ENCODE results near the gene BHLHE40. TPM values are rescaled to one million over a fixed set of nuclear protein-coding genes. Genes with fewer than 3 reads are reported as not detected.

The BHLHE40 gene
- total and polyA plus RNA-seq, 2 of the 8 experiments (the other 6 are each of a cell fraction or from before 2014, with no cell fraction given) = 1.5 to 2.2 TPM

- Histone ChIP-seq H3K4me3 (ENCODE audit: extremely low read depth in 1 of 4, insufficient read depth in 2 of 4, low read depth in 3 of 4, low read length in 4 of 4) (no peak overlapping the region), H3K4ac (replicated peaks; ENCODE audit: insufficient read length, low read depth, low read length) (no peak overlapping the region), H3K79me1 (ENCODE audit: low read depth, low read length) (no peaks in the 10 kb centered on the region), H2AK5ac (ENCODE audit: low read depth, low read length) (no peak overlapping the region), H3K18ac (ENCODE audit: extremely low read depth, low read length) (no peak overlapping the region), H2BK5ac (ENCODE audit: low read depth, low read length) (no peak overlapping the region), H3K79me2 (ENCODE audit: control insufficient read depth in 1 of 2, insufficient read depth in 2 of 2, low read length in 2 of 2) (no peaks in the 10 kb centered on the region), H4K91ac (replicated peaks; ENCODE audit: insufficient read length, low read length) (no peak overlapping the region), H4K5ac (ENCODE audit: insufficient read length, low read depth, low read length) (no peak overlapping the region), H3K4me2 (ENCODE audit: insufficient read depth in 1 of 2, low read depth in 2 of 2, low read length in 2 of 2) (no peak overlapping the region), H2BK15ac (ENCODE audit: low read length) (no peak overlapping the region), H3K9me3 (ENCODE audit: insufficient read depth in 2 of 2, low read depth in 1 of 2, low read length in 1 of 2) (no peaks in the 10 kb centered on the region), H2BK120ac (replicated peaks; ENCODE audit: low read depth, low read length) (no peak overlapping the region), H2BK20ac (ENCODE audit: low read length) (no peak overlapping the region), H3K36me3 (ENCODE audit: control insufficient read depth in 2 of 4, insufficient read depth in 4 of 4, low read length in 3 of 4) (no peaks in the 10 kb centered on the region), H4K8ac (ENCODE audit: extremely low read depth, insufficient read depth, low read length) (no peak overlapping the region), H2AFZ (ENCODE audit: low read length) (no peak overlapping the region), H3K23me2 (ENCODE audit: low read depth, low read length) (no peaks in the 10 kb centered on the region), H3K4me1 (replicated peaks in 1 of 4; ENCODE audit: control insufficient read depth in 3 of 4, insufficient read depth in 4 of 4, low read length in 3 of 4) (peaks cover 0 to 3% (median 1%) of the 10 kb centered on the region in 4 experiments; a peak in 4 of 7 replicates), H3K14ac (ENCODE audit: insufficient read length) (no peak overlapping the region), H4K20me1 (replicated peaks in 1 of 2; ENCODE audit: control insufficient read depth in 1 of 2, insufficient read depth in 2 of 2, low read length in 2 of 2) (no peaks in the 10 kb centered on the region), H3K27me3 (replicated peaks in 1 of 4; ENCODE audit: control insufficient read depth in 3 of 4, extremely low read depth in 1 of 4, insufficient read depth in 3 of 4, low read length in 3 of 4) (no peaks in the 10 kb centered on the region), H2BK12ac (ENCODE audit: low read depth, low read length) (no peak overlapping the region; the same call in 1 of the 2 replicates), H3K9ac (replicated peaks in 1 of 4; ENCODE audit: extremely low read depth in 1 of 4, low read depth in 3 of 4, low read length in 3 of 4) (no peak overlapping the region), H3K27ac (ENCODE audit: low read depth, low read length) (no peak overlapping the region), H3K56ac (replicated peaks; ENCODE audit: insufficient read length, low read depth, low read length) (no peak overlapping the region), H3K23ac (ENCODE audit: insufficient read length) (no peak overlapping the region)
- WGBS, 2 experiments (ENCODE audit: extremely low coverage in 1 of 2, insufficient coverage in 1 of 2, insufficient read length in 1 of 2, insufficient replicate concordance in 2 of 2, low coverage in 1 of 2, low lambda C conversion rate in 2 of 2, missing lambda C conversion rate in 1 of 2) = 86% methylated on average over 15 of the region's 16 CpGs; no CpG with 5 or more reads in 1 of the 2 experiments
- ChIA-PET CTCF (ENCODE audit: partially characterized antibody) (interaction anchor here (1.0 to 2.0 kb wide), 7 partner anchors 10 to 281 kb away, joined by 3 to 9 read pairs (median 4); no protein-coding TSS in a partner anchor), POLR2A (ENCODE audit: partially characterized antibody) (interaction anchor here (1.3 kb wide), 2 partner anchors 9 to 24 kb away, joined by 3 to 4 read pairs; no protein-coding TSS in a partner anchor)
- DNase-seq (ENCODE audit: low read depth in 1 of 2, low spot score in 2 of 2) (no peak), FAIRE-seq (no peak)
- TF ChIP-seq EZH2 (IDR thresholded peaks at IDR 0.05; ENCODE audit: low read depth, low read length, severe bottlenecking) = no peak
- no peak for TF ChIP-seq NANOG (IDR thresholded peaks at IDR 0.05; ENCODE audit: insufficient read depth, low read depth, low read length, poor library complexity, severe bottlenecking)
- no peak for TF ChIP-seq SP4 (IDR thresholded peaks at IDR 0.05; ENCODE audit: low read length)
- no peak for TF ChIP-seq CTBP2 (IDR thresholded peaks at IDR 0.05; ENCODE audit: borderline replicate concordance, insufficient read depth, insufficient read length, low read length)
- no peak for TF ChIP-seq SAP30 (IDR thresholded peaks at IDR 0.05; ENCODE audit: insufficient read depth, insufficient replicate concordance, low read length)
- TF ChIP-seq ZNF274 (IDR thresholded peaks at IDR 0.05; ENCODE audit: borderline replicate concordance, extremely low read depth, low read length) = no peak
- TF ChIP-seq POU5F1 (IDR thresholded peaks at IDR 0.05; ENCODE audit: low read depth, low read length) = no peak
- no peak for TF ChIP-seq TBP (IDR thresholded peaks at IDR 0.05; ENCODE audit: low read depth, low read length)
- TF ChIP-seq POLR2A (IDR thresholded peaks at IDR 0.05; ENCODE audit: control extremely low read depth in 1 of 2, low read depth in 2 of 2, low read length in 2 of 2) = no peak
- no peak for TF ChIP-seq SIX5 (IDR thresholded peaks at IDR 0.05; ENCODE audit: low read depth, low read length)
- TF ChIP-seq RNF2 (IDR thresholded peaks at IDR 0.05; ENCODE audit: borderline replicate concordance, low read depth, low read length, missing control alignments, poor library complexity, severe bottlenecking) = no peak
- TF ChIP-seq SRF (IDR thresholded peaks at IDR 0.05; ENCODE audit: low read depth, low read length) = no peak
Observed at GRCh38 chr3:5002174-5002870, 23.1 kb downstream of the BHLHE40 start.
